Stimulated activated CD4-positive, alpha-beta T cell treated with anti-CD3 and anti-CD28 coated beads, Interleukin-1b, Interleukin-23, amount 100 ng/mL, for 48 hours (primary cell): Measurements from ENCODE around the gene FAM136A.
"Not testable (repeated sequence)": the region's sequence is repeated elsewhere in the genome, so short reads cannot be mapped to it uniquely, and the experiment has no call there.

Experiments used
- DNase-seq: peaks from one replicate; pipeline ENCODE4 v3.0.0-alpha.2; 2020

FAM136A gene

DNA sequence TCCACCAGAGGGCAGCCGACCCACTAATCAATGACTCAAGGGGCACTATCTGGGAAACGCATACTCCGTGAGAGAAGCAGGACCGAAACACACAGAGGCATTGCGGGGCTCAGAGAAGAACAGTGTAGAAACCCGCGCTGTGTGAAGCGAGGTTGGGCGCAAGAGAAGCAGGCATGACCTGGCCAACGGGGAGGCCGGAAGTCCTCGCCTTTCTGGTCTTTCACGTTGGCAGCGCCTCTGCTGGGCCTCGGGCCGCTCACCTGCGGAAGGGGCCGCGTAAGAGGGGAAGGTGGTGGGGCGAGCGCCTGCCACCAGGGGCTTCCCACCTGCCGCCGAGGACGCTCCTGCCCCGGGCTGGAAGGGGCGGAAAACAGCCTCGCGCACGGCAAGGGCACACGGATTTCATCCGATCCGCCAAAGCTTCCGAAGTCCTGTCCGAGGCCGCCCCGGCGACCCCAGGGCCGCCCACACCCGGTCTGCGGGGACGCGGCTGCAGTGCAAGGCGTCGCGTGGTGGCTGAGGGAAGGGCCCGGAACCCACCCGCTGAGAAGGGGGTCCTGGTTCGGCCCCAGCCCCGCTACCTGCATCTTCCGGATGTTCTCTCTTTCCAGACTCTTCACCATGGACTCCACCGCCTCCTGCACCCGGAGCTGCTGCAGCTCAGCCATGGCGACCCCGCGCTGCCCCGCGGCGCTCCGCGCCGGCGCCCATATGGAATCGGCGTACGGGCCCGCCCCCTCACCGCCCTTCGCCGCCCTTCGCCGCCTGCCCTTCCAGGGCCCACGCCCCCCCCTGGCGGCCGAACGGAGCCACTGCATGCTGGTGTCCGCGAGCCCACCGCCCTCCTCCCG, at the start of gene FAM136A:
Gene FAM136A, minus strand, starts transcription at position 724 of the 851 bp plus-strand sequence. Its CDS starts 56 bp downstream, at position 668.
- DNase-seq, result peak; percentile 87

DNA sequence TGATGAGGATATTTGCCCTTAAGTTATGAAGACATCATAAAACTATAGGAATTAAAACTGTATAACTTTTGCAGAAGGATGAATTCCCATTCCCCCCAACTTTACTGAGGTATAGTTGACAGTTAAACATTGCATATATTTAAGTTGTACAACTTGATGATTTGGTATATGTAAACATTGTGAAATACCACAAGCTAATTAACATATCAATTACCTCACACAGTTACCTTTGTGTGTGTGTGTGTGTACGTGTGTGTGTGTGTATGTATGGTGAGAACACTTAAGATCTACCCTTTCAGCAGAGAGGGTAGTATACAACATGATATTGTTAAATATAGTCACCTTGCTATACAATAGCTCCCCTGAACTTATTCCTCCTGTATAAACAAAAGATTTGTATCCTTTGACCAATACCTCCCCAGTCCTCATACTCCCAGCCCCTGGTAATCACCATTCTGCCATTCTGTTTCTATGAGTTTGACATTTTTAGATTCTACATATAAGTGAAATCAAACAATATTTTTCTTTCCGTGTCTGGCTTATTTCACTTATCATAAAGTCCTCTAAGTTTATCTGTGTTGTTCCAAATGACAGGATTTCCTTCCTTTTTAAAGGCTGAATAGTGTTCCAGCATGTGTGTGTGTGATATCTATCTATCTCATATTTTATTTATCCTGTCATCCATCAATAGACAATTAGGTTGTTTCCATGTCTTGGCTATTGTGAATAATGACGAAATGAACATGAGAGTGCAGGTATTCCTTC, 48.2 kb upstream of the FAM136A start:
- DNase-seq, result no peak

GRCh38 chr2:70347831-70348230, 46.0 kb upstream of the FAM136A start:
- no peak for DNase-seq

GRCh38 chr2:70344195-70344594, 42.3 kb upstream of the FAM136A start:
- peak; percentile 7 for DNase-seq

DNA sequence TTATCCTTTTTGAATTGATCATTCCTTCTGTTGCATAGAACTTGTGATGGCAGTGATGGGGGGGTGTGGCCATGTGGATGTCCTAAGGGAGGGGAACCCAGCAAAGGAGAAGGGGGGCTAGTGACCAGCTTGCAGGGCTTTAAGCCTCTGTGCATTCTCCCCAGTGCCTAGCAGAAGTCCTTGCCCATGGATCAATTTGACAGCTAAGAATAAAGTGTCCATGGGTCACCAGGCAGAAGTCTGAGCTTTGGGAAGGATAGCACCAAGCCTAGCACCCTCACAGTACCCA, 39.6 kb upstream of the FAM136A start:
- no peak for DNase-seq

- peak; percentile 6 for DNase-seq
Observed at GRCh38 chr2:70340761-70341476, 39.1 kb upstream of the FAM136A start.

- no peak for DNase-seq
Observed at GRCh38 chr2:70340075-70340474, 38.2 kb upstream of the FAM136A start.

DNA sequence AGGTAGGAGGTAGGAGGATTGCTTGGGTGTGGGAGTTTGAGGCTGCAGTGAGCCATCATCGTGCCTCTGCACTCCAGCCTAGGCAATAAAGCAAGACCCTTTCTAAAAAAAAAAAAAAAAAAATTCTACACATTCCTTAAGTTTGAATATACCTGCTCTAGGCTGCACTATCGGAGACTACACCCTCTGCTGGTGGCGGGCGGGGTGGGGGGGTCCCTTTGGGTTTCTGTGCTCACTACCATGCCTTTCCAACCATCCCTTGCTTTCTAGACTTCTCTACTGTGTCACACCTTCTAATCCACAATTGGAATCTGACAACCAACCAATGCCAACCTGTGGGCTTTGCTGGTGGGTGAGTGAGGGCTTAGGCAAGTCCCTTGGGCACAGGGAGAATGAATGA, 34.7 kb upstream of the FAM136A start:
- DNase-seq, result no peak

DNA sequence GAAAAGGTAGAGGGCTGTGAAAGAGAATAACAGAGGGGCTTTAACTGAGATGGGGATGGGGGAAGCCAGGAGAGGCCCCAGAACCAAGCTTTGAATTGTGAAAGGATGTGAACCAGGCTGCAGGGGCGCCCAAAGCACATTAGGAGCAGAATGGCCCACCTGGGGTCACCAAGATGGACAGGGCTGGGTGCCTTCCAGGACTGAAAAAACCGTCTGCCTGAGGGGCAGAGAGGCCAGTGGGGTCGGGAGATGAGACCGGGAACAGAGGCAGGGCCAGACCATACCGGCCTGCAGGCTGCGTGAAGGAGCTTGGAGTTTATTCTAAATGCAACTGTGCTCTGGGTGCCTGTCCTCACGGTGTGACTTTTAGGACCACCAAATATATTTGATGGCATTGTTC, 29.1 kb upstream of the FAM136A start:
- DNase-seq, result no peak

DNA sequence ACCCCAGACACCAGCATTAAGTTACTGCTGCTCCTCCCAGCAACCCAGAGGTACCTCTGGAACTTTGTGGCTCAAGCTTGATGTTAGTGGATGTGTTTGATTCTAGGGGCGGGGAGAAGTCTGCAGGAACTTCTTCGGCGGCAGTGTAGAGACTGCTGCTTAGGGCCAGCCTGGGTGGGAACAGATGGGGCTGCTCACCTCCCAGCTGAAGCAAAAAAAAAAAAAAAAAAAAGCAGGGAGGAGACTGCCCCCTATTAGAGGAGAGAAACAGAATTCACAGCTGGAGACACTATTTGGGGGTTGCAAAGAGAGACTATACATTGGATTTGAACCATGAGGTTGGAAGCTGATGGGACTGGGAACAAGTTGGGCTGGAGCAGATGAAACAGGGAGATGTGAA, 28.6 kb upstream of the FAM136A start:
- DNase-seq, result no peak

DNA sequence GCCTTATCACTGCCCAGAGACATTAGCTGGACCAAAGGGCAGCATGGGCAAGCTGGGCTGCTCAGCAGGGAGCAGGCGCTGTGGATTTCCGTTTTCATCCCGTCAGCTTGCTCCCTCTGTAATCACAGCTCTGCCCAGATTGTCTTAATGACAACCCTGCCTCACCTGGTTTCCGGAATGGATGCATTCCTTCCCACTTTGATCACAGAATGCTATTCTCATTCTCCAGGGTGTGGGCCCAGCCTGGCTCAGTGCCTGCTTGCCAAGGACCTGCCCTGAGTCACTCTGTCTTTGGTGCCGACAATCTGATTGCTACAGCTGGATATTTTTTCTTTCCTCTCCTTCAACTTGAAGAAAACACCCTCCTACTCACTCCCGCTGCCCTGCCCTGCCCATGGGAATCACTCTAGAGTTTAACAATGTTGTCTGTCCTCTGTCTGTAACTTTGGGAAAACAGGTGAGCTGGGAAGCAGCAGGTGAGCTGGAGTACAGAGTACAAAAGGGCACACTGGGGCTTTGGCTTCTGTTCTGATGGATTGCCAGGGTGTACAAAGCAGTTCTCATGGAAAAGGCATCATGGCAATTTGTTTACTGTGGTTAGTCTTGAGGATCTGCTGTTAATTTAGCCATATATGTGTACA, 27.2 kb upstream of the FAM136A start:
- DNase-seq, result no peak

GRCh38 chr2:70325875-70326274, 24.0 kb upstream of the FAM136A start:
- no peak for DNase-seq

DNA sequence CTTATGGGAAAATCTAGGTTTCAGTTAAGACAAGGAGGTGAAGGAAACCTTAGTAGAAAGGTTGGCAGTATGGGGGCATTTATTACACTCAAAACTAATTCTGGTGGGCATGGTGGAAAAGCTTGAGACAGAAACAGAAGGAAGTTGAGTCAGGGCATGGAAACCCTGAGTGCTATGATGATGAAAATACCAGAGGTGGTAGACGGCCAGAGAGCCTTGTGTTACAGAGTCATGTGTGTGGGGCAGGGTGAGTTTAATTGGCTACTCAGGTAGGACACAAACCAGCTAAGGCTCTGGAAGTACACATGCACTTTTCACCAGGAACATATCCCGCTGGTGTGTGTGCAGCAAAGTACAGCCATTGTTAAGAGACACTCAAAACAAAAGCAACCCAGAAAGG, 20.7 kb upstream of the FAM136A start:
- DNase-seq, result no peak

GRCh38 chr2:70321370-70321769, 19.5 kb upstream of the FAM136A start:
- DNase-seq, result no peak

DNA sequence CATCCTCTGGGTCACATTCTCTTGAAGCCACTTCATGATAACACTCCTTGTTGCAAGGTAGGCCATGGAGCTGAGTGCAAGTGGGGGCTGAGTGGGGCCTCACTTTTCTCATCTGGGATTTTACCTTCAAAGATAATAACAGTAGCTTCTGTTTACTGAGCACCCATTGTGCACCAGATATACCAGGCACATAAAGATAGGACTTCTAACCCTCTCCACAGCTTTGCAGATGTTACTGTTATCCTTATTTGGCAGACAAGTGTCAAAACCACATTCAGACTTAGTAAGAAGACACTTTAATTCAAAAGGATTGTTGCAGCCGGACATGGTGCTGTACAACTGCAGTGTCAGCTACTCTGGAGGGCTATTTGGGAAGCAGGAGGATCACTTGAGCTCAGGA, 12.8 kb upstream of the FAM136A start:
- no peak for DNase-seq

- no peak for DNase-seq
Observed at GRCh38 chr2:70312560-70312959, 10.7 kb upstream of the FAM136A start.

- no peak for DNase-seq
Observed at GRCh38 chr2:70310899-70311298, 9.0 kb upstream of the FAM136A start.

GRCh38 chr2:70305531-70305930, 3.7 kb upstream of the FAM136A start:
- DNase-seq, result no peak

DNA sequence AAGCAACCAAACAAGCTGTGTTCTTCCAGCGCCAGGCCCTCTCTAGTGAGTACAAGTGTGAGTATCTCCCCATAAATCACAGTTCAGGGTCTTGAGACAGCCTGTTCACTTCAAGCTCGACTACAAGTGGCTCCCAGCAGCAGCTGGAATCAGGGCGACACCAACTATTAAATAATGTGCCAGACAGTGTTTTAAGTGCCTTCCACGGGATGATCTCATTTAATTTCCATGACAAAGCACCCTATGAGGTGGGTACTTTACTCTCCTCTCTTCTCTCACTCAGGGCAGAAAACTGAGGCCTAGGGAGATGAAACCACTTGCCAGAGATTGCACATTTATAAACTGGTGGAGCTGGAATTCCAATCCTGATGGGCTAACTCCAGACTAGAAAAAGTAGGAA, 2.6 kb upstream of the FAM136A start:
- no peak for DNase-seq

- no peak for DNase-seq
Observed at GRCh38 chr2:70303186-70303585, 1.3 kb upstream of the FAM136A start.

DNA sequence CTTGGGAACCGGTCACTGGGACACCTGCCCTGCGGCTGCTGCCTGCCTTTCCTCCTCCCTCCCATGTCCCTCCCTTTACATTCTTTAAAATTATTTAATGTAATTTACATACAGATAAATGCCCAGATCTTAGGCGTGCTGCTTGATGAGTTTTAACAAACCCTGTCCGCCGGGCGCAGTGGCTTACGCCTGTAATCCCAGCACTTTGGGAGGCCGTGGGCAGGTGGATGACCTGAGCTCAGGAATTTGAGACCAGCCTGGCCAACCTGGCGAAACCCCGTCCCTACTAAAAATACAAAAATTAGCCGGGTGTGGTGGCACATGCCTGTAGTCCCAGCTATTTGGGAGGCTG, 304 bp upstream of the FAM136A start:
- DNase-seq, result not testable (repeated sequence)

DNA sequence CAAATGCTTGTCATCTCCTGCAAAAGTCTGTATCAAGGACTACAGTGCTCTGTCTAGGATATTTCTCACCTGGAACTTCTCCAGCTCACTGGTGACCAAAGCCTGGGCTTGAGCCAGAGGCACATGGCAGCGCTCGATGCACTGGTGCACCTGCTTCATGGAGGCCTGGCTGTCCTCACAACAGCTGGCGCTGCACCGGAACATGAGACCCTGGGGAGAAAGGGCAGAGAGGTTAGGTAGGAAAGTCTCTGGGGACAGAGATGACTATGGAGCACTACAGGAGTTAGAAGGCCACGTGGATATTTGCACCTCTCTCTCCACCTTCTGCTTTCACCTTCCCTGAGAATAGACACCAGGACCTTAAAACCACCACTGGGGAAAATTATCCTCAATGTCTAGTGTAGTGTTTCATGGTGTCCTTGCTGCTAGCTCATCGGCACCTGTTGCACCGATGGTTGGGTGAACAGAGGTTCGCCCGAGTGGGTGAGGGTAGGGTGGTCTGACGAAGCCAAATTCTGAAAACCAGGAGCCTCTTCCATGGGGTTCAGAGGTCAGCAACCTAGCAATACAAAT, 1.0 kb downstream of the FAM136A start:
- no peak for DNase-seq

DNA sequence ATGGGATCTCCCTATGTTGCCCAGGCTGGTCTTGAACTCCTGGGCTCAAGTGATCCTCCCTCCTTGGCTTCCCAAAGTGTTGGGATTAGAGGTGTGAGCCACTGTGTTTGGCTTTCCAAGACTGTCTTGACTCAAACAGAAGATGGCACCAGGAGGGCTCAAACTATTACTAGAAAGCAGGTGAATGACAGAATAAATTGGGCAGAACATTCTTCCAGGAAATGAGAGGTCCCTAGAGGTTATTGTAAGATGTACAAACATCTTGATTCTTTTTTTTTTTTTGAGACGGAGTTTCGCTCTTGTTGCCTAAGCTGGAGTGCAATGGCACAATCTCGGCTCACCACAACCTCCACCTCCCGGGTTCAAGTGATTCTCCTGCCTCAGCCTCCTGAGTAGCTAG, 4.0 kb downstream of the FAM136A start:
- DNase-seq, result not testable (repeated sequence)
